Neural crest cell (in vitro differentiated cells): ENCODE data around the gene TEX14. TPM values are rescaled to one million over a fixed set of nuclear protein-coding genes. Genes with fewer than 3 reads are reported as not detected.

Experiments used
- DNase-seq: peaks from one replicate; pipeline ENCODE4 v3.0.0; 2021; ENCODE audit warnings: low read depth, mixed read lengths, low spot score
- H3K27ac Mint-ChIP-seq: one replicate; pipeline ENCODE4 v1.8.0; 2021; ENCODE audit warnings: mild to moderate bottlenecking, mixed read lengths; ENCODE audit not compliant: unreplicated experiment
- H3K27me3 Mint-ChIP-seq: 2 replicates; pipeline ENCODE4 v1.8.0; 2021; ENCODE audit warnings: low read depth, mild to moderate bottlenecking, mixed read lengths
- H3K36me3 Mint-ChIP-seq: 2 replicates; pipeline ENCODE4 v1.8.0; 2021; ENCODE audit warnings: low read depth, mild to moderate bottlenecking, mixed read lengths
- H3K4me1 Mint-ChIP-seq: 2 replicates; pipeline ENCODE4 v1.8.0; 2021; ENCODE audit warnings: mixed read lengths
- H3K4me3 Mint-ChIP-seq: one replicate; pipeline ENCODE4 v1.8.0; 2021; ENCODE audit warnings: mild to moderate bottlenecking, mixed read lengths
- H3K9me3 Mint-ChIP-seq: 2 replicates; pipeline ENCODE4 v1.8.0; 2021; ENCODE audit warnings: mixed read lengths
- CTCF ChIP-seq: fragments of 200-600 bp; sonication (generic); conservative IDR thresholded peaks from 2 replicates; pipeline ENCODE4 v1.5.0; 2021; ENCODE audit warnings: antibody characterized with exemption, mild to moderate bottlenecking
- total RNA-seq: library from RNA; stranded (reverse); gene quantifications from 2 replicates; pipeline ENCODE4 v1.2.1, GENCODE V29; 2021

Gene TEX14
- total RNA-seq, 1 donor from 2014 or later = 0.21 TPM

DNA sequence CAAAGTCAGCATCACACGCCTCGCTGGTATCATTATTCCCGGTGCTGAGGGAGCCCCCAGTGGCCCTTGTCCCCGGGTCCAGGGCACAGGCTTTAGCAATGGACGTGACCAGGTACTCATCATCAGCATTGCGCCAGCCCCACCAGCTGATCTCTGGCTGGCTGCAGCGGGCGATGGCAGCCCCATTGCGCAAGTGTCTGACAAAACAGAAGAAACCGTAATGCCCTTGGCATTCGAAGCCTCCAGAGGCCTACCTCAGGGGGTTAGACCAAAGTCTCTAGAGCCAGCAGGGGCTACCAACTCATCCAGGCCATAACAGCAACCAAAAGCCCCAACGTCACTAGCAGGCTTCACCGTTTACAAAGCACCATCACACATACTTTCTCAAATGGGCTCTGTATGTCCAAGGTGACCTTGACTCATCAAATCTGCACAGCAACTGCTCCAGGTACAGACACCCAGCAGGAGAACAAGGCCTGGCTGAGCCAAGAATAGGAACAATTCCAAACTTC is 184.7 kb downstream of the TEX14 start:
- H3K9me3 Mint-ChIP-seq = no peaks in the 10 kb centered on the region
- H3K4me1 Mint-ChIP-seq = peaks cover 5% of the 10 kb centered on the region
- H3K27me3 Mint-ChIP-seq = no peaks in the 10 kb centered on the region
- DNase-seq = no peak
- no peak for TF ChIP-seq CTCF
- H3K27ac Mint-ChIP-seq = no peak overlapping the region
- peaks cover 23% of the 10 kb centered on the region for H3K36me3 Mint-ChIP-seq
- no peak overlapping the region for H3K4me3 Mint-ChIP-seq

Other genes starting within 250 kb of the TEX14 start
- gene HSF5, start 203.6 kb downstream of the TEX14 start, total RNA-seq = 0.05 and 0.11 TPM in 2 replicates
- 97.4 and 102 TPM in 2 replicates for gene MTMR4, start 177.4 kb downstream of the TEX14 start, total RNA-seq
- gene RAD51C, start 557 bp upstream of the TEX14 start, total RNA-seq = 48.7 and 49.5 TPM in 2 replicates
- 15.2 and 15.5 TPM in 2 replicates for gene PPM1E, start 63.8 kb upstream of the TEX14 start, total RNA-seq